GM12873 (cell line): Measurements from ENCODE around the gene DTNB.

Source experiments
- TF ChIP-seq, protein P1 (sequence below): IDR thresholded peaks from 2 replicates; pipeline ENCODE4 v1.5.1; 2012; ENCODE audit warnings: low read depth, mild to moderate bottlenecking, moderate library complexity, low read length, control low read depth; ENCODE audit not compliant: insufficient read depth; ENCODE audit errors: missing control alignments

The DTNB gene

DNA sequence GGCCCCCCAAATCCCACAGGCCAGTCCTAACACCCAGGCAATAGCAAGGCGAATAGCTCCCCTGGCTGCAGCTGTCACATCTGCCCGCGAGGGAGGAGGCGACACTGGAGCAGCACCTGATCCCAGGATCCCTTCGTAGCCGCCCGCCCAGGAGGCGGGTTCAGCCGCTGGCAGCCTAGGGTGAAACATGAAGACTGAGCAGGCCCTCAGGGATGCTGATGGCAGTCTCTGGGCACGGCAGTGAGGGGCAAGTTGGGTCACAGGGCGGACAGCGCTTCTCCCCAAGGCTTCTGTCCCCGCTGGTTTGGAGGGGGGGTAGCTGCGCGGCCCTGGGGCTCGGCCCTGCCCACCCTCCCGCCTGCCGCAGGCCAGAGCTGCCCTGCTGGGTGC, 333.6 kb downstream of the DTNB start:
- TF ChIP-seq, protein P1, sequence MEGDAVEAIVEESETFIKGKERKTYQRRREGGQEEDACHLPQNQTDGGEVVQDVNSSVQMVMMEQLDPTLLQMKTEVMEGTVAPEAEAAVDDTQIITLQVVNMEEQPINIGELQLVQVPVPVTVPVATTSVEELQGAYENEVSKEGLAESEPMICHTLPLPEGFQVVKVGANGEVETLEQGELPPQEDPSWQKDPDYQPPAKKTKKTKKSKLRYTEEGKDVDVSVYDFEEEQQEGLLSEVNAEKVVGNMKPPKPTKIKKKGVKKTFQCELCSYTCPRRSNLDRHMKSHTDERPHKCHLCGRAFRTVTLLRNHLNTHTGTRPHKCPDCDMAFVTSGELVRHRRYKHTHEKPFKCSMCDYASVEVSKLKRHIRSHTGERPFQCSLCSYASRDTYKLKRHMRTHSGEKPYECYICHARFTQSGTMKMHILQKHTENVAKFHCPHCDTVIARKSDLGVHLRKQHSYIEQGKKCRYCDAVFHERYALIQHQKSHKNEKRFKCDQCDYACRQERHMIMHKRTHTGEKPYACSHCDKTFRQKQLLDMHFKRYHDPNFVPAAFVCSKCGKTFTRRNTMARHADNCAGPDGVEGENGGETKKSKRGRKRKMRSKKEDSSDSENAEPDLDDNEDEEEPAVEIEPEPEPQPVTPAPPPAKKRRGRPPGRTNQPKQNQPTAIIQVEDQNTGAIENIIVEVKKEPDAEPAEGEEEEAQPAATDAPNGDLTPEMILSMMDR, result no peak

DNA sequence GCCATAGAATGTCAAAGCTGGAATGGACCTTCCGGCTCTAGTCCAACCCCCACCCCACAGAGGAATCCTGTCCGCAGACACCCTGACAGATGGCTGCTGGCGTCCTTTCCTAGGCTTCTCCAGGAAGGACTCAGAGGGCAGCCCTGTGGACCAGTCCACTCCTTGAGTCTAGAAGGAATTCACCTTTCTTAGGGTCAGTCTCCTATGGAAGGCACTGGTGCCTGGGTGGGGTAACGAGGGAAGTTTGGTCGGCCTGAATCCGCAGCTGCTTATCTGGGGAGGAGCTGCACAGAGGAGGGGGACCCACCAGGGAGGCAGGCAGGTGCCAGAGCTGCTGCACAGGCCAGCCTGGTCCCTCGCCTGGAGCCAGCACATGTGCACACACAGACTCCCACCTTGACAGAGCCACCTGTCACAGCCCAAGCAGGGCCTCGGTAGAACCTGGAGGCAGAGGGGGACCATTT, 334.1 kb downstream of the DTNB start:
- TF ChIP-seq, protein P1, result no peak

DNA sequence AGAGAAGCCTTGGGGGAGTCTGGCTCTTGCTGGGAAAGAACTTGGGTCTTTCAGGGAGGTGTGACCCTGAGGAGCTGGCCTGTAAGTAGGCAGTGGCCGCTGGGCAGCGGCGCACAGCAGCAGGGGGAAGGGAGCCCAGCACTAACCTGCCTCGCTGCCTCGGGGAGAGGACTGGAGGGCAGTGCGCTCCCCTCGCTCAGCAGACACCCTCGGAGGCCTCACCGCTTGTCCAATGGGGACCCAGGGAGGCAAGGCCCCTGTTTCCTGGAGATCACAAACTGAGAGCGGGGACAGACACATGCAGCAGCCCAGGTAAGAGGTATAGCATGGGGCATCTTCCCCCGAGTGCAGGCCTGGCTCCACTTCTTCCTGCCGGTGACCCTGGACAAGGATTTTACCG, 335.0 kb downstream of the DTNB start:
- TF ChIP-seq, protein P1, result no peak

DNA sequence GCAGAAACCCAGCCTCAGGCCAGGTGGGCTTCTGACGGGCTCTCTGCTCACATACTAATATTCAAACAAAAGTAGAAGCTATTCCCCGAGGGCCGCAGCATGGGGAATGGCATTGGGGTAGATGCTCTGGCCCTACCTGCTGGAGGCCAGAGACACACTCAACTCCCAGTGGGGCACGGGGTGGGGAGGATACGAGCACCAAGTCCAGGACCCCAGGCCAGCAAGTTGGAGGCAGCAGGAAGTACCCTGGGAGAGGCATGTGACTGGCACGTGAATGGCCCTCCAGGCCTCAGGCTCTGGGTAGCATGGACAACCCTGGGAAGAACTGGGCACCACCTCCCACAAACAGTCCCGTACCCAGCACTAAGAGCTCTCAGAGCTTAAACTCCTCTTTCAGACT, 335.5 kb downstream of the DTNB start:
- TF ChIP-seq, protein P1, result no peak

DNA sequence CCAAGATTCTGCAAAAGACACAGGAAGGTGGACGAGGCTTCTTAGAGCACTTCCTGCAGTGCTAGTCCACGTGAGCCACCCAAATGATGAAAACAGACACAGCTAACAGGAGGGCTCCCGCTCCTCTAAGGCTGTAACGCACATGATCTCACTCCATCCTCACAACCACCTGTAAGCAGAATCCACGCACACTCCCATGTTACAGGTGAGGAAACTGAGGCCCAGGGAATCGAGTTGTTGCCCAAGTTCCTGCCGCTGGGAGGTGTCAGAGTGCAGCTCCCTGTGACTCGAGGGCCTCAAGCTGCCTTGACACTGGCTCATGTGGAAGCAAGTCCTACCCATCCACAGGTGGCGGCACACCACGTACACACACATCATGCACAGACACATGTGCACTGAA, 336.1 kb downstream of the DTNB start:
- TF ChIP-seq, protein P1, result no peak

DNA sequence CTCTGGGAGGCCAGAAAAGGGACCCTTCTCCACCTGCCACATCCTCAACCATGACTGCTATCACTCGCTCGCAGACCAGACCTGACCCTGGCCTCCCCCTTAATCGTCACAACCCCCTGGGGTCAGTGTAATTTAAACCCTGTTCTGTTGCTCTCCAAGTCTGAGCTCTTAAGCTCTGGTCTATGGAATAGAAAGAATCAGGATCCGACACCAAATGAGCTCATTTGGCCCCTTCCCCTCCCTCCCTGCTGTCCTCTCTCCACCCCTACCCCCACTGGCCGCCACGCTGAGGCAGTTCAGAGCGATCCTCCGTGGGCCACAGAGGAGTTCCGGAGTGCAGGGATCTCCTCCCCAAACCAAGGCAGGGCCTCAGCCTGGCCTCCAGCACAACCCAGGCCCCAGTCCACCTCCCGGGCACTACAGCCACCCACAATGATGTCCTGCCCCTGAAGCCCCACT, 337.0 kb downstream of the DTNB start:
- TF ChIP-seq, protein P1, result no peak

DNA sequence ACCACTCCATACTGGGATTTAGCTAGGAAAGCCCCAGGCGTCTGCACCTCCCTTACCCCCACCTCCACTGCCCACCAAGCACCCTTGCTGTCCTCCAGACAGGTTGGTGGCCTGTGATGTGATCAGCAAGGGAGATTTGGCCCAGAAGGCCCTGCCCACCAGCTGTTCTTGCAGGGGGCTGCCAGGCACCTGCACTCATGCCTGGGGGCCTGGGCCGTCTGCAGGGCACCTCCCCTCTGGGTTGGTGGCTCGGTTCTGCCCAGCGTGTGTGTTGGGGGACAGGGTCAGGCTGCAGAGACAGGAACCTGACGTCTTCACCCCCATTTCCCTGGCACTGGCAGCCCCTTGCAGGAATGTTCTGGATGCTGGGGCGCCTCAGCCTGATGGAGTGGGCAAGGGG, 337.4 kb downstream of the DTNB start:
- TF ChIP-seq, protein P1, result no peak
